GM18861 (cell line): Measurements from ENCODE around the gene ANKDD1B.

Experiments
- ATAC-seq: cut with Tn5 transposase; IDR thresholded peaks from one replicate; pipeline ENCODE4 v1.9.1; 2021; ENCODE audit not compliant: unreplicated experiment

ANKDD1B gene

GRCh38 chr5:75616371-75616881 is 5.2 kb downstream of the ANKDD1B start:
- no peak for ATAC-seq

DNA sequence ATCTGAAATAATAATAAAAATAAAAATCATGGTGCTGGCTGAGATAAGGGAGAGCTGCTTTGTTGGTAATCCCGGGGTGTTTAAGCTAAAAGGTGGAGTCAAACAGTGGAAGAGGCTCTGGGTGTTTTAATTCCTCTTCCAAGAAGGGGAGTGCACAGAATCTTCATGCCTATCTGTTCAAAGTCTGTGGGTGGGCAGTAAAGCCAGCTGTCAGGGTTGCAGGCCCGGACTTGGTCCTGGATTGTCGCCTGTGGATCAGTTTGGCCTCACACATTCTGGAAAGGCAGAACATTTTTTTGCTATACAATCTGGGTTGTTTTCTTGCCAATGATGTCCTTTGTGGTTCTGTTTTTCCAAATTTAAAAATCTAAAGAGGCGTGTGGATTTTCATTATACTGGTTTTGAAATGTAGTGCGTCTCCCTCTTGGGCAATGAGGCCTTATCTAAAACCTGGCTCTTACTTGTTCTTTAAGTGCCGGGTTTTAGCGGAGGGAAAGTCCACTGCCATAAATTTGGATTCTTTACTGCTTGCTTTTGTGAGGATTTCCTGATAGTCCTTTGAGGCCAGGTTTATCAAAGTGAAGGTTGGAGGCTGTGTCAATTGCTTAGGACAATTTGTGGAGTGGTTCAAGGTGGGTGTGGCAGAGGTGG is 5.8 kb downstream of the ANKDD1B start:
- no peak for ATAC-seq

DNA sequence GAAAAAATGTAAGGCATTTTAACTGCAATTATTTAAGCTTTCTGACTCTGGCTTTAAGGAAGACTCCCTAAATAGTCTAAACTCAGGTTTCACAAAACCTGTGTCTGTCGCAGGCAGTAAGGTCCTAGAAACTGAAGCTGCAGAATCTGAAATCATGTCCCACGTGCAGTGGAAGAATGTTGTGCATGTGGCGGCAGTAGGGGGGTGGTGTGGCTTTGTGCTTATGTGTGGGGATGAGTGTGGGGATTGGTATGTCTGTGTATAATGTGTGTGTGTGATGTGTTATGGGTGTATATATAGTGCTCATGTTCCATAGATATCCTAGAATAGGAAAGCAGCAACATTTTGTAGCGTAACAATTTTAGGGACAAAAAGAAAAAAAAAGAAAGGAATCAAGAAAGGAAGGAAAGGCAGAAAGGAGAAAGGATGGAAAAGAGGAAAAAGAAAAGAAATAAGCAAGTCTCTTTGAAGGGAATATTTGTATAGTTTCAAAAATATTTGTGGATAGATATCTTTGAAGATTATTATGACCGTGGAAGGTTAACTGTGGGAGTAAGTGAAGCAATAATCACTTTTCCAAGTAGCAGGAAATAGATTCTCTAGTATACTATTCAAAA is 6.6 kb downstream of the ANKDD1B start:
- no peak for ATAC-seq

DNA sequence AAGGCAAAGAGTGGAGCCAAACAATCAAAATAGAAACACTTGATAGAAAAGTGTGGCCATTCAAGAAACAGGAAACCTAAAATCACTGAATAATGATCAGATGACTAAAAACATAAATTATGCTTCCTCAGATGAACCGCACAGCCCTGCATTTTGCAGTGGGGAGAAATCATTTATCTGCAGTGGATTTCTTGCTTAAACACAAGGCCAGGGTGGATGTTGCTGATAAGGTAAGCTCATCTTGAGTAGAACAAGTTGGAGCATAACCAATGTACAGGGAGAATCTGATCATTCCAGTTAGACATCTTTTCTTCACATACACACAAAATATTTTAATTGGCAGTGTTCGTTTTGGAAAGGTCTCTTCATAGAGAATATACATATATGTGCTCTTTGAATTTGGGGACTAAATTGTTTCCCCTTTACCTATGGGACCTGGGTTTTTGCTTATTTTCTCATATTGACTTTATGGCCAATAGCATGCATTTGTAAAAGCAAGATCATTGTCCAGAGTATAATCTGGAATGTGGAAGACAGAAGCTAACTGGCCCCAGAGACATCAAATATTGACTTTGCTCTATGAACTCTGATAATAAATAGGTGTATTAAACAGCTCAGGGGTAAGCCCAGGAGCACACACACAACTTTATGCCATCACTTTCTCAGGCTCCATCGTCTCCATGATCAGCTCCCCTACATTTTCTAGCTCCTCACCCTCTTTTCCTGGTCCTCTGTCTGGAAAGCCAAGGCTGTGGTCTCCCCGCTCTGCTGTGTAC is 9.1 kb downstream of the ANKDD1B start:
- no peak for ATAC-seq

GRCh38 chr5:75622564-75622963 is 11.3 kb downstream of the ANKDD1B start:
- ATAC-seq: no peak

DNA sequence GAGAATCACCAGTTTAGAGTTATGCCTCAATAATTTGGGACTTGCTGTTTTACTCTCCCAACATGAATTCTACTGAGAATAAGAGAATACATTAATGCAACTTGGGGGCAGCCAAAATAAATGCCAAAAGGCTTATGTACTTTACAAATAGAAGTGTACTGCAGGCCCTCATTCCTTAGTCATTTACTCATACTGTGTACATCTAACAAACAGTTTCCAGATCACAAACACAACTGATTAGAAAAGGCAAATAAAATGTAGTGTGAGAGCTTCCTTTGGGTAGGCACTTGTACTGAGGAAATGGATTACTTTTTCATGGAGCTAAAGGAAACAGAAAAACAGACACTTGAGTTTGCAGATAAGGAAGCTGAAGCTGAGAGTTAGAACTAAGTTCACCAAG is 12.6 kb downstream of the ANKDD1B start:
- ATAC-seq: no peak

DNA sequence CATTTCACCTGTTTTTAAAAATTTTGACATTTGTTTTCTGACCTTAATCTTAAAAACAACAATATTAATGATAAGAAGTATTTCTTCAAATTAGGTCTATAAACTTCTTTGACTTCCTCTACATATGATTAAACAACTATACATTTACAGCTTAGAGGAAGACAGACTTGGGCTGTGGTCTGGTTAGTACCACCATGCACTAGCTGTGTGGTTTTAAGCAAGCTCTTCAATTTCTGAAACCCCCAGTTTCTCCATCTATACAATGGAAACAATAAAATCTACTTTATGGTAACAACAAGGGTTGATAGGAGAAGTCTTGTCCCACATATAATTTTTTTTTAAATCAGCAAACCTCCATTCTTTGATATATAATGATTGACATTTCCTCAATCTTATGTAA is 15.7 kb downstream of the ANKDD1B start:
- no peak for ATAC-seq

DNA sequence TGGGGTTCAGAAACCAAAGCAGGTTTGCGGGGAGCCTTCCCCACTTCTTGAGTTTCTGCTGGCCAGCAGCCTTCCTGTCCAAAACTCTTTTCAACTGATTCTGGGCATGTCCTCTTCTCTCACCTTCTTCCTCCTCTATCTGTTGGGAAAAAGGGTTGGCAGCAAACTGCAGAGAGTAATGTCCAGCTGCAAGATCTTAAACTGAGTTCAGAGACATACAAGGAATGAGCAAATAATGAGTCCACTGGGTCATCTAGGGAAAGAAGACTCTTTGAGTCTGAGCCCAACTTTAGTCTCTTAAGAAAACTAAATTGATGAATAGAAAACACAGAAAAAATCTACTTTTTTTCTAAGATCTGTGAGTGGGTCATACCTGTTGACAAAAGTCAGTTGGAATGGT is 16.5 kb downstream of the ANKDD1B start:
- ATAC-seq: no peak

GRCh38 chr5:75630875-75631274 is 19.6 kb downstream of the ANKDD1B start:
- no peak for ATAC-seq

DNA sequence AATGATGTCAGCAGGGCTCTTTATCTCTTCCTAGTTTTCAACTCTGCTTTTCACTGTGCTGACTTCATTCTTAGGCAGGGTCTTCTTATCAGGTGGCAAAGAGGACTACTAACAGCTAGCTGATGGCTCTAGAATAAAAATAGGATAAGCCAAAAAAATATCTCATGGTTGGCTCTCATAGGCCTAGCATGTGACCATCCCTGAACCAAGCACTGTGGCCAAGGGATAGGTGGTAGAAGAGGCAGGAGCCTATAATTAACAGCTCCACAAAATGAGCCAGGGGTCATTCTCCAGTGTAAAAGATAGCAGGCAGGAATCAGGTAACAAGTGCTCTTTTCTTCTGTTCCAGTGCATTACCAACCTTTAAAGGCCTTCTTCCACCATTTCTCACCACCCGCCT is 21.1 kb downstream of the ANKDD1B start:
- ATAC-seq: no peak

DNA sequence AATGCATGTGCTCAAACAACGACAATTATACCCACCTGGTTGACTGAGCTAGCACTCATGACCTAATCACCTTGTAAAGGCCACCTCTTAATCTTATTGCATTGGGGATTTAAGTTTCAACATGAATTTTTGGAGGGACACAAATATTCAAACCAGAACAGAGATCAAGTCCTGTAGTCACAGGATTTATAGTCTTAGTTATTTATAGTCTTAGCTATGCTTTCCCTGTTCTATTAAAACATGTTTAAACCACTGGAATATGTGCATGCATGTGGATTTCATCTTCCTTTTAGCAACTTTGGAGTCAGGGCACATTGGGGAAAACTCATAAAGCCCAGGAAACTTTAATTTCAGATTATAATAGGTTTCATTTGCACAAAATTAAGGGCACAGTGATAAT is 26.7 kb downstream of the ANKDD1B start:
- ATAC-seq: no peak

DNA sequence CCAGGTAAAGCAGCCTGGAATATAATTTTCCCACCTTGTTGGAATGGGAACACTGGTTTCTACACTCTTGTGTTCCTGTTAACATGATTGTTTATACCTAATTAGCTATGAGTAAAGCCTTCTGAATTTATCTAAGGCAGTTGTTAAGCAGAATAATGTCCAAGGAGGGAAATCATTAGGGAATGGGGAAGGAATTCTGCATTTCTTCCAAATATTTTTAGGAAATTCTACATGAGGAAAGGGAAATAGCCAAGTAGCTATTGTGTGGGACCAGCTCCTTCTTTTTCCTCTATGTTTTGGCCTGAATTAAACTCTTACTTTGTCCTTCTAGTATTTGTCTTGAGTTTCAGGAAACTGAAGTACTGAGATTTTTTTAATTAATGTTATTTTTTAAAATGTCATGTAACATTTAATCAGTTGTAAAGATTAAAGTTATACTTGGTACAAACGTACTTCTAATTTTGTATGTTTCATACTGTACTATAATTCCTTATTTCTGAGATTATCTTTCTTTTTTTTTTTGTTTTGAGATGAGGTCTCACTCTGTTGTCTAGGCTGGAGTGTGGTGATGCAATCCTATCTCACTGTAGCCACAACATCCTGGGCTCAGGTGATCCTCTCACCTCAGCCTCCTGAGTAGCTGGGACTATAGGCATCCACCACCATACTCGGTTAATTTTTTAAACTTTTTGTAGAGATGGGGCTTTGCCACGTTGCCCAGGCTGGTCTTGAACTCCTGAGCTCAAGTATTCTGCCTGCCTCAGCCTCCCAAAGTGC is 28.5 kb downstream of the ANKDD1B start:
- ATAC-seq: no peak

DNA sequence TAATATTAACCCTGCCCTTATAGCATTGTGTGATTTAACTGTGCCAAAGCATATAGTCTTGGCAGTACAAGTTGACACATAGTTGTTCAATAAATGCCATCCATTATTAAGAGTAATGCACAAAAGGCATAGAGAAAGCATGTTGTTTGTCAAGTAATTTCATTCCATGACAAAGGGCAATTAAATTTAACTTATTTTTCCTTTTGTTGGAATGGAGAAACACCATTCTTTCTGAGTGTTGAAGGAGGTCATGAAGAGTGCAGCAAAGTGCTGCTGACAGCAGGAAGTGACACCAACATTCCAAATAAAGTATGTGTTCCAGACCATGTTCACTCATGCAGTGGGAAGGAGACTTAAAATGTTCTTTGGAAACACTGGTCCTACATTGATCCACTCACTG is 29.1 kb downstream of the ANKDD1B start:
- no peak for ATAC-seq

DNA sequence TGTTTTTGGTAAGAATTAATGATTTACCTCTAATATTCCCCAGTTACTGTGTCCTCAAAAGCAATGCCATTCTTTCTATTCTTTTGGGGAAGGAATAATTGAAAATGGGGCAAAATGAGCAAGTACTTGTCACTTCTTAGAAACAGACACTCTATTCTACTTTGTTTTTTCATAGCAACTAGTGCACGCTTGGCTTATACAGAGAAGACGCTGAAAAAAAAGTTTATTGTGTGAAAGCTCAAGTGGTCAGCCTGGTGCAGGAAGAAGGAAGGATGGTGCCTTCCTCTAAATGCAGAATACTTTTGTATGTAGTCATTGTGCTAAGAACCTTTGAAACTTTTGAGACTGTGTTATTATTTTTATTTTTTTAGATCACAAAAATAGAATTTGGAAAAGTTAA is 29.6 kb downstream of the ANKDD1B start:
- no peak for ATAC-seq

DNA sequence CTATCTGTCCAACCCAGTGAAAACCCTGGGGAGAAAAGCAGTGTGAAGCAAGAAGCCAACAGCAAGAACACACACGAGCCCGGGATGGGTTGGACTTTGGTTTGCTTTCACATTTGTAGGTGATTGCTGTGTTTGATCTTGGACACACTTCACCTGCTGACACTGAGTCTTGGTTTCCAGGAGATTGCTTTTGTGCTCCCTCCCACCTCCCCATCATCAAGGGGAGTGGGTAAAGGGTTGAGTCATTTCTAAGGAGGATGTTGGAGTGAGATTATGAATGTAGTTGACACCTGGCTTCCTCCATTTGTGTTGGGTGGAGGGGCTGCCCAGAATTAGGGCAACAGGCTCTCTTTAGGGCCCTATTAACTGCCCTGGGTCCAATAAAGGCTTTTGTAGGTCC is 37.5 kb downstream of the ANKDD1B start:
- no peak for ATAC-seq

DNA sequence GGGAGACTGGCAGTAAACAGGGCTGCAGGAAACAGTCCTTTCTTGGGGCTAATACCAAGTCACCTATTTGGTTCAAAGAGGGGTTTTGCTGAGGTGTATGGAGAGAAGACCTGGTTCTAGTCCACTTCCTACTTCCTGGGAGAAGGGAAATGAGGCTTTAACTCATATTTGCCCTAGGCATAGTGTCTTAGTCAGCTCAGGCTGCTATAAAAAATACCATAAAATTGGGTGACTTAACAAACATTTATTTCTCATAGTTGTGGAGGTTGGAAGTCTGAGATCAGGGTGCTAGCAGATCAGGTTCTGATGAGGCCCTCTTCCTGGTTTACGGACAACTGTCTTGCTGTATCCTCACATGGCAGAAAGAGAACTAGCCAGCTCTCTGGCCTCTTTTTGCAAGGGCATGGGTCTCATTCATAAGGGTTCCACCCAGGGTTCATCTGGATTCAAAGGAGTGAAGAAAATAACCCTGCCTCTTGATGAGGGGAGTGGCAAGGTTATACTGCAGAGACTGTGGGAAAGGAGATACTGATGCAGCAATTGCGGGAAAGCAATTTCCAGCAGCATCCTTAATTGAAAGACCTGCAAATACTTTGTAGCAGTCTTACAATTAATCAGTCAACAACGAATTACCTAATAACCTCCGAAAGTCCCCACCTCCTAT is 40.5 kb downstream of the ANKDD1B start:
- ATAC-seq: no peak

DNA sequence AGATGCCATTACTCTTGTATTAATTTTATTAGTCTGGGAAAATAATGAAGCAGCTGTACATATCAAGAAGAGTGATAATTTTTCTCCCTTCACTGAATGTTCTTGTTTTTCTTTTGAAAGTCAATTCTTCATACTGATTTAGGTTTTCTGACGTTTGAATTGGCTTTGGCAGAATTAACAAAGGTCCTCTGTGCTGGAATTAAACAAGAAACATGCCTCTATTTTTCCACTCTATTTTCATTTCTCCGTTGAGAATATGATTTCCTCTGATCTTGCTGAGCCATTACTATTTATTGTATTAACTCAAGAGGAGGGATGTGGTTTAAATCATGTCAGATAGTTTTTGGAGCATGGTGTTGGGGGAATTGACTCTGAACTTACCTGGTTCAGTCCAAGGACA is 42.3 kb downstream of the ANKDD1B start:
- no peak for ATAC-seq

GRCh38 chr5:75654693-75655295 is 43.5 kb downstream of the ANKDD1B start:
- no peak for ATAC-seq

GRCh38 chr5:75656311-75657003 is 45.2 kb downstream of the ANKDD1B start:
- no peak for ATAC-seq
